Measurements from ENCODE around the gene DNAH12. TPM values are rescaled to one million over a fixed set of nuclear protein-coding genes. Genes with fewer than 3 reads are reported as not detected.
A peak's percentile ranks its signal among the peaks of the same experiment; 100 is the strongest.

DNAH12 gene, protein sequence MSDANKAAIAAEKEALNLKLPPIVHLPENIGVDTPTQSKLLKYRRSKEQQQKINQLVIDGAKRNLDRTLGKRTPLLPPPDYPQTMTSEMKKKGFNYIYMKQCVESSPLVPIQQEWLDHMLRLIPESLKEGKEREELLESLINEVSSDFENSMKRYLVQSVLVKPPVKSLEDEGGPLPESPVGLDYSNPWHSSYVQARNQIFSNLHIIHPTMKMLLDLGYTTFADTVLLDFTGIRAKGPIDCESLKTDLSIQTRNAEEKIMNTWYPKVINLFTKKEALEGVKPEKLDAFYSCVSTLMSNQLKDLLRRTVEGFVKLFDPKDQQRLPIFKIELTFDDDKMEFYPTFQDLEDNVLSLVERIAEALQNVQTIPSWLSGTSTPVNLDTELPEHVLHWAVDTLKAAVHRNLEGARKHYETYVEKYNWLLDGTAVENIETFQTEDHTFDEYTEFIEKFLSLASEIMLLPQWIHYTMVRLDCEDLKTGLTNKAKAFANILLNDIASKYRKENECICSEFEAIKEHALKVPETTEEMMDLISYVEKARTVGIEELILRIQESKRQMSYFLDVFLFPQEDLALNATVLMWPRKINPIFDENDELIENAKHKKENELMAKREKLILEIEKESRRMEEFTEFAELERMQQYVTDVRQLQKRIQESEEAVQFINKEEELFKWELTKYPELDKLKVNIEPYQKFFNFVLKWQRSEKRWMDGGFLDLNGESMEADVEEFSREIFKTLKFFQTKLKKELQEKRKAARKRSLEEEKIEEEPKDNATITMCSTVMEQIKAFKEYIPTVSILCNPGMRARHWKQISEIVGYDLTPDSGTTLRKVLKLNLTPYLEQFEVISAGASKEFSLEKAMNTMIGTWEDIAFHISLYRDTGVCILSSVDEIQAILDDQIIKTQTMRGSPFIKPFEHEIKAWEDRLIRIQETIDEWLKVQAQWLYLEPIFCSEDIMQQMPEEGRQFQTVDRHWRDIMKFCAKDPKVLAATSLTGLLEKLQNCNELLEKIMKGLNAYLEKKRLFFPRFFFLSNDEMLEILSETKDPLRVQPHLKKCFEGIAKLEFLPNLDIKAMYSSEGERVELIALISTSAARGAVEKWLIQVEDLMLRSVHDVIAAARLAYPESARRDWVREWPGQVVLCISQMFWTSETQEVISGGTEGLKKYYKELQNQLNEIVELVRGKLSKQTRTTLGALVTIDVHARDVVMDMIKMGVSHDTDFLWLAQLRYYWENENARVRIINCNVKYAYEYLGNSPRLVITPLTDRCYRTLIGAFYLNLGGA (N-terminal part only)
- not detected for total RNA-seq
- long read RNA-seq: 0 reads

- DNase-seq (ENCODE audit: missing footprints): no peak
- intact Hi-C loops (cut with DNase I): no loop called here
- ATAC-seq: no peak
These were observed at the start of gene DNAH12 for GRCh38 chr3:57544181-57545125. Gene DNAH12, minus strand, starts transcription at chr3:57544344. Its CDS starts 1,474 bp downstream, at chr3:57542870.

DNA sequence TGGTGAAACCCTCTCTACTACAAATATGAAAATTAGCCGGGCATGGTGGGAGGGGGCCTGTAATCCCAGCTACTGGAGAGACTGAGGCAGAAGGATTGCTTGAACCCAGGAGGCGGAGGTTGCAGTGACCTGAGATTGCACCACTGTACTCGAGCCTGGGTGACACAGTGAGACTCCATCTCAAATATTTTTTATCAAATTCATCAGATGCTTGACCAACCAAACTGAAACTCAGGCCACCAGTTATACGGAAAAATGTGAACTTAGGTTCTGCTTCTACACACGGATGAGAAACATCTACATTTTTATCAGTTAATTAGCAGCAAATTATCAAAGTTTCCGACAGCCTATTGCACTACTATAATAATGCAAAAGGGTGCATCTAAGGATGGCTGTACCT, 48.2 kb upstream of the DNAH12 start:
- ATAC-seq: no peak
- intact Hi-C loops (cut with DNase I): loop anchor here (10.0 kb wide), 1 partner anchor 162 kb away; the partner anchor contains the start of gene SLMAP

GRCh38 chr3:57587905-57588304, 43.8 kb upstream of the DNAH12 start:
- DNase-seq (ENCODE audit: missing footprints): no peak
- ATAC-seq: no peak
- intact Hi-C loops (cut with DNase I): no loop called here

More for the DNA sequence above, 48.2 kb upstream of the DNAH12 start:
- no peak for DNase-seq (ENCODE audit: missing footprints)

GRCh38 chr3:57586778-57587177, 42.6 kb upstream of the DNAH12 start:
- ATAC-seq (no peak), DNase-seq (ENCODE audit: missing footprints) (no peak)
- intact Hi-C loops (cut with DNase I): no loop called here

- intact Hi-C loops (cut with DNase I): no loop called here
- no peak for ATAC-seq
- no peak for DNase-seq (ENCODE audit: missing footprints)
These were observed 39.4 kb upstream of the DNAH12 start for GRCh38 chr3:57583544-57583943.

- intact Hi-C loops (cut with DNase I): no loop called here
- DNase-seq (ENCODE audit: missing footprints): no peak
- no peak for ATAC-seq
These were observed 38.5 kb upstream of the DNAH12 start for GRCh38 chr3:57582474-57583168.

DNA sequence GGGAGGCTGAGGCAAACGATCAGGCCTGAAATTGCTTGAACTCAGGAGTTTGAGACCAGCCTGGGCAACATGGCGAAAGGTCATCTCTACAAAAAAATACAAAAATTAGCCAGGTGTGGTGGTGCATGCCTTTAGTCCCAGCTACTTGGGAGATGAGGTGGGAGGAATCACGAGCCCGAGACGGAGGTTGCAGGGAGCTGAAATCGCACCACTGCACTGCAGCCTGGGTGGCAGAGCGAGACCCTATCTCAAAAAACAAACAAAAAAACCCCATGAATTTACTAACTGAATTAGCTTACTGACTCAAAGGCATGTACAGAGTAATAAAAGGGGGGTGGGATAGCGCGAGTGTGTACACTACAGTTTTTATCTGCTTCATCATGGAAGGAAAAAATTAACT, 33.7 kb upstream of the DNAH12 start:
- ATAC-seq (no peak), DNase-seq (ENCODE audit: missing footprints) (no peak)
- intact Hi-C loops (cut with DNase I): no loop called here

- ATAC-seq (no peak), DNase-seq (ENCODE audit: missing footprints) (no peak)
- intact Hi-C loops (cut with DNase I): no loop called here
These were observed 32.0 kb upstream of the DNAH12 start for GRCh38 chr3:57575966-57576626.

GRCh38 chr3:57572096-57572495, 28.0 kb upstream of the DNAH12 start:
- ATAC-seq (no peak), DNase-seq (ENCODE audit: missing footprints) (no peak)
- intact Hi-C loops (cut with DNase I): no loop called here

GRCh38 chr3:57570878-57571277, 26.7 kb upstream of the DNAH12 start:
- no peak for DNase-seq (ENCODE audit: missing footprints)
- no peak for ATAC-seq
- intact Hi-C loops (cut with DNase I): no loop called here

DNA sequence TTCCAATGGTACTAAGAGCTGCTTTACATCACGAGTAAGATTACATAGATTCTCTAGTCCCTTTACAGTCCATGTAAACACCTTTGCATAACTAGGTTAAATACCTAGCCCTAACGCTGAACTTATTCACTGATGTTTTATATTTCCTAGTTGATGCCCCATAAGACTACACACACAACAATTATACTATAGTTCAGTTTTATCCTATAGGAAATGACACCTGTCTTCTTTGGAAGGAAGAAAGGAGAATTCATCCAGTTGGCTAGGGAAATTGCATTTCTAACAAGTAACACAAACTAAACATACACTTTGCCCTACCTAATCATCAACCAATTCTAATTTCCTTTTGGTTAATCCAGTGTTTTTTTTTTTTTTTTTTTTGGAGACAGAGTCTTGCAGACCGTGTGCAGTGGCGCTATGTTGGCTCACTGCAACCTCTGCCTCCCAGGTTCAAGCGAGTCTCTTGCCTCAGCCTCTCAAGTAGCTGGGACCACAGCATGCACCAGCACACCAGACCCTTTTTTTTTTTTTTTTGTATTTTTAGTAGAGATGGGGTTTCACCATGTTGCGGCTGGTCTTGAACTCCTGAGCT, 25.8 kb upstream of the DNAH12 start:
- ATAC-seq (no peak), DNase-seq (ENCODE audit: missing footprints) (no peak)
- intact Hi-C loops (cut with DNase I): no loop called here

GRCh38 chr3:57559526-57559925, 15.4 kb upstream of the DNAH12 start:
- DNase-seq (ENCODE audit: missing footprints): no peak
- intact Hi-C loops (cut with DNase I): no loop called here
- no peak for ATAC-seq

- ATAC-seq: no peak
- intact Hi-C loops (cut with DNase I): loop anchor here (2.0 kb wide), 1 partner anchor 40 kb away; the partner anchor contains the start of gene ARF4
- DNase-seq (ENCODE audit: missing footprints): no peak
These were observed 13.0 kb upstream of the DNAH12 start for GRCh38 chr3:57557085-57557537.

DNA sequence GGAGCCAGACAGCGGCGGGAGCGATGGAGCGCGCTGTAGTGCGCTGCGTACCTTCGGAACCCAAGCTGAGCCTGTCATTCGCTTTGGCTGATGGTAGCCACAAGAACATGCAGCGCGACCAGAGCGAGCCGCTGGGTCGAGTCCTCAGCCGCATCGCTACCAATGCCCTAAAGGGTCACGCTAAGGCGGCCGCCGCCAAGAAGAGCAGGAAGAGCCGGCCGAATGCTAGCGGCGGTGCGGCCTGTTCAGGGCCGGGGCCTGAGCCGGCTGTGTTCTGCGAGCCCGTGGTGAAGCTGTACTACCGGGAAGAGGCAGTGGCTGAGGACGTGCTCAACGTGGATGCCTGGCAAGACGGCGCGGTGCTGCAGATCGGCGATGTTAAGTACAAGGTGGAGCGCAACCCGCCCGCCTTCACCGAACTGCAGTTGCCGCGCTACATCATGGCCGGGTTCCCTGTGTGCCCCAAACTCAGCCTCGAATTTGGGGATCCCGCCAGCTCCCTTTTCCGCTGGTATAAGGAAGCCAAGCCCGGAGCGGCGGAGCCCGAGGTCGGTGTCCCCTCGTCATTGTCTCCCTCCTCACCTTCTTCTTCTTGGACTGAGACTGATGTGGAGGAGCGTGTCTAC, 12.4 kb upstream of the DNAH12 start:
- DNase-seq (ENCODE audit: missing footprints) (no peak), ATAC-seq (peak; percentile 56)
- intact Hi-C loops (cut with DNase I): loop anchor here (2.0 kb wide), 1 partner anchor 40 kb away; the partner anchor contains the start of gene ARF4

- ATAC-seq: peak; percentile 95
- peak; percentile 94 for DNase-seq (ENCODE audit: missing footprints)
- intact Hi-C loops (cut with DNase I): loop anchor here (2.0 kb wide), 1 partner anchor 41 kb away; the partner anchor contains the start of gene ARF4
These were observed 11.8 kb upstream of the DNAH12 start, which contains the start of gene PDE12 for GRCh38 chr3:57555738-57556458. Gene PDE12, plus strand, starts transcription at chr3:57556274. Its CDS starts 106 bp downstream, at chr3:57556380.
